Neural cell (in vitro differentiated cells): Measurements from ENCODE around the gene KRT78. TPM values are rescaled to one million over a fixed set of nuclear protein-coding genes. Genes with fewer than 3 reads are reported as not detected.

Experiments
- H2AFZ ChIP-seq: fragments of 200-600, 300-800 bp; sonication (generic), shearing (Covaris generic); 2 replicates; pipeline ENCODE4 v1.6.0; 2014; ENCODE audit warnings: low read depth, mild to moderate bottlenecking, antibody characterized with exemption, low read length, moderate library complexity
- H3F3A ChIP-seq: fragments of 200-600 bp; shearing (Covaris generic); 2 replicates; pipeline ENCODE4 v1.6.1; 2016; ENCODE audit warnings: mild to moderate bottlenecking, moderate library complexity, mixed read lengths, antibody characterized with exemption, low read length; ENCODE audit not compliant: insufficient read depth, poor library complexity, severe bottlenecking
- H3K27ac ChIP-seq: fragments of 200-600, 300-800 bp; sonication (generic), shearing (Covaris generic); 2 replicates; pipeline ENCODE4 v1.5.1; 2014; ENCODE audit warnings: mild to moderate bottlenecking, low read length, moderate library complexity
- H3K27me3 ChIP-seq: fragments of 300-800, 200-600 bp; sonication (generic), shearing (Covaris generic); 2 replicates; pipeline ENCODE4 v1.6.0; 2014; ENCODE audit warnings: mild to moderate bottlenecking, low read depth, low read length, moderate library complexity; ENCODE audit not compliant: insufficient read depth
- H3K36me3 ChIP-seq: fragments of 300-800, 200-600 bp; sonication (generic), shearing (Covaris generic); 2 replicates; pipeline ENCODE4 v1.5.1; 2014; ENCODE audit warnings: mild to moderate bottlenecking, antibody characterized with exemption, low read length, moderate library complexity; ENCODE audit not compliant: insufficient read depth
- H3K4me2 ChIP-seq: fragments of 300-800, 200-600 bp; sonication (generic), shearing (Covaris generic); 2 replicates; pipeline ENCODE4 v1.6.0; 2014; ENCODE audit warnings: mild to moderate bottlenecking, low read length
- H3K4me3 ChIP-seq: fragments of 300-800, 200-600 bp; sonication (generic), shearing (Covaris generic); 2 replicates; pipeline ENCODE4 v1.5.1; 2014; ENCODE audit warnings: mild to moderate bottlenecking, low read length, moderate library complexity
- H3K79me2 ChIP-seq: fragments of 200-600 bp; shearing (Covaris generic); replicated peaks from 2 replicates; pipeline ENCODE4 v1.6.0; 2014; ENCODE audit warnings: mild to moderate bottlenecking, low read length, moderate library complexity; ENCODE audit not compliant: insufficient read depth
- H3K9ac ChIP-seq: fragments of 300-800, 200-600 bp; sonication (generic), shearing (Covaris generic); 2 replicates; pipeline ENCODE4 v1.6.1; 2016; ENCODE audit warnings: mild to moderate bottlenecking, low read length, mixed read lengths
- H3K9me2 ChIP-seq: fragments of 200-600 bp; shearing (Covaris generic); 2 replicates; pipeline ENCODE4 v1.6.1; 2016; ENCODE audit warnings: mild to moderate bottlenecking, low read length, mixed read lengths; ENCODE audit not compliant: insufficient read depth
- H3K9me3 ChIP-seq: fragments of 200-600, 300-800 bp; sonication (generic), shearing (Covaris generic); 2 replicates; pipeline ENCODE4 v1.6.1; 2016; ENCODE audit warnings: mild to moderate bottlenecking, mixed run types, low read length, moderate library complexity, mixed read lengths
- H4K20me1 ChIP-seq: fragments of 200-600 bp; shearing (Covaris generic); 2 replicates; pipeline ENCODE4 v1.6.1; 2016; ENCODE audit warnings: mild to moderate bottlenecking, mixed run types; ENCODE audit not compliant: insufficient read depth
- CTCF ChIP-seq: fragments of 450-650 bp; IDR thresholded peaks from 2 replicates; pipeline ENCODE4 v1.5.1; 2014; ENCODE audit warnings: antibody characterized with exemption, mild to moderate bottlenecking, moderate library complexity; ENCODE audit not compliant: poor library complexity, severe bottlenecking
- EP300 ChIP-seq: fragments of 450-650 bp; conservative IDR thresholded peaks from 2 replicates; pipeline ENCODE4 v1.6.1; 2014; ENCODE audit warnings: antibody characterized with exemption, mild to moderate bottlenecking, moderate library complexity; ENCODE audit not compliant: poor library complexity, severe bottlenecking
- EZH2 ChIP-seq: fragments of 200-600, 300-800 bp; shearing (Covaris generic), sonication (generic); IDR thresholded peaks from 2 replicates; pipeline ENCODE4 v1.6.1; 2014; ENCODE audit warnings: antibody characterized with exemption, low read length, borderline replicate concordance, mild to moderate bottlenecking; ENCODE audit not compliant: insufficient read depth, poor library complexity, severe bottlenecking
- MXI1 ChIP-seq: fragments of 450-650 bp; conservative IDR thresholded peaks from 2 replicates; pipeline ENCODE4 v1.6.1; 2014; ENCODE audit warnings: antibody characterized with exemption, mild to moderate bottlenecking; ENCODE audit not compliant: poor library complexity, severe bottlenecking
- POLR2AphosphoS5 ChIP-seq: IDR thresholded peaks from 2 replicates; pipeline ENCODE4 v1.6.1; 2012
- RAD21 ChIP-seq: fragments of 450-650 bp; conservative IDR thresholded peaks from 2 replicates; pipeline ENCODE4 v1.6.1; 2014; ENCODE audit warnings: antibody characterized with exemption, mild to moderate bottlenecking, moderate library complexity
- REST ChIP-seq: IDR thresholded peaks from 2 replicates; pipeline ENCODE4 v1.6.1; 2012; ENCODE audit warnings: borderline replicate concordance
- SMC3 ChIP-seq: fragments of 450-650 bp; conservative IDR thresholded peaks from 2 replicates; pipeline ENCODE4 v1.6.1; 2014; ENCODE audit warnings: antibody characterized with exemption, mild to moderate bottlenecking, moderate library complexity; ENCODE audit not compliant: poor library complexity
- TAF1 ChIP-seq: IDR thresholded peaks from 2 replicates; pipeline ENCODE4 v1.6.1; 2012; ENCODE audit warnings: low read depth
- polyA plus RNA-seq: library from polyadenylated mRNA; depleted of rRNA; stranded (reverse); fragments of >200 nt; gene quantifications from 2 replicates; pipeline ENCODE4 v1.2.3, GENCODE V29; 2014

Gene KRT78
- polyA plus RNA-seq, 1 donor from 2014 or later: not detected

- H3K9ac ChIP-seq: no peak overlapping the region
- H3K4me2 ChIP-seq: no peak overlapping the region
- H3K36me3 ChIP-seq: no peaks in the 10 kb centered on the region
- TF ChIP-seq POLR2AphosphoS5: no peak
- no peak for TF ChIP-seq EP300
- TF ChIP-seq TAF1: no peak
- no peak for TF ChIP-seq CTCF
- no peak for TF ChIP-seq RAD21
- TF ChIP-seq EZH2: no peak
- no peak for TF ChIP-seq MXI1
- TF ChIP-seq REST: no peak
- TF ChIP-seq SMC3: no peak
- H3F3A ChIP-seq: no peaks in the 10 kb centered on the region
- H3K9me3 ChIP-seq: no peaks in the 10 kb centered on the region
- H3K9me2 ChIP-seq: no peaks in the 10 kb centered on the region
- H3K79me2 ChIP-seq: no peaks in the 10 kb centered on the region
- H4K20me1 ChIP-seq: no peaks in the 10 kb centered on the region
- H2AFZ ChIP-seq: no peak overlapping the region
- no peak overlapping the region for H3K27ac ChIP-seq
- H3K27me3 ChIP-seq: no peaks in the 10 kb centered on the region
- no peak overlapping the region for H3K4me3 ChIP-seq
Observed at GRCh38 chr12:52821071-52821730, 27.6 kb downstream of the KRT78 start.

- TF ChIP-seq TAF1 (no peak), EP300 (no peak), CTCF (no peak), POLR2AphosphoS5 (no peak), RAD21 (no peak), MXI1 (no peak), REST (no peak), SMC3 (no peak), EZH2 (no peak)
- Histone ChIP-seq H3K9me2 (no peaks in the 10 kb centered on the region), H3K27me3 (no peaks in the 10 kb centered on the region), H2AFZ (no peak overlapping the region), H3K9me3 (no peaks in the 10 kb centered on the region), H3K79me2 (no peaks in the 10 kb centered on the region), H3K4me3 (no peak overlapping the region), H3K27ac (no peak overlapping the region), H3K9ac (no peak overlapping the region), H3F3A (no peaks in the 10 kb centered on the region), H3K4me2 (no peak overlapping the region), H3K36me3 (no peaks in the 10 kb centered on the region), H4K20me1 (no peaks in the 10 kb centered on the region)
Observed at GRCh38 chr12:52820521-52820920, 28.3 kb downstream of the KRT78 start.
